ENCODE data around the gene DLL1.
A peak's percentile ranks its signal among the peaks of the same experiment; 100 is the strongest.

DLL1 gene

DNA sequence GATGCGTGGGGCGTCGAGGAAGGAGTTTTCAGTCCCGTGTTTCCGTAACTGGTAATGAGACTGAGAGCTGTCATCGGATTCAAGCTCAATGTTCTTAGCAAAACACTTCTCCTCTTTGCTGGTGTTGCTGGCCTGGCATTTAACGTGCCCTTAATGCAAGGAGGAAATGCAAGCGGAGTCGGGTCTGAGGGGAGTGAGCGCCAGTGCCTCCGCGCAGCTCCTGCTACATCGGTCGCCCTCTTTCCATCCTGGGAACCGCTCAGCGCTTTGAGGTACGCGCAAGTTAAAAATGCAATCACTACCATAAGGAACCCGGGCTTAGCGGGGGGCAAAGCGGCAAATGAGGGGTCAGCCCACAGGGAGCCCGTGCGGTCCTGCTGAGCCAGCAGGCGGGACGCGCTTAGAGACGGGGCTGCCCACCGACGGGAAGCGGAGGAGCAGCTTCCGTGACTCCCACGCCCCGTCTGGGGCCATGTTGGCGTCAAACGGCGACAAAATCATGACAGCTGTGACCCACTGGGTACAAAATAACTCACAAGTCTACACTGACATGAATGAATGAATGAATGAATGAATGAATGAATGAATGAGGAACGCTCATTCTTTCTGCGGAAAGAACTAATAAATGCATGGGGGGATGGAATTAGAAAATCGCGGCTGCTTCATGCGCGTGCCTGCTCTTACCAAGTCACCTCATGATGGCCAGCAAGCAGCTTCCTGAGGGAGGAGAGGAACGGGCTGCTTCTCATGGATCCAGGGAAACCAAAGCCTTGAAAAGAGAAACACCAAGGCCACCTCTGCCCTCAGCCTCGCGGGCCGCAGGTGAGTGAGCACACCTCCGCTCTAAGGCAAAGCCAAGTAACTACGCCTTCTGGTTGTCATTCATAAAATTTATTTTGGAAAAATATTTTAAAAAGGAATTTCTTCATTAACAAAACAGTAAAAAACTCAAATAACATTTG is 9.3 kb downstream of the DLL1 start:
- DNase-seq, result no peak

DNA sequence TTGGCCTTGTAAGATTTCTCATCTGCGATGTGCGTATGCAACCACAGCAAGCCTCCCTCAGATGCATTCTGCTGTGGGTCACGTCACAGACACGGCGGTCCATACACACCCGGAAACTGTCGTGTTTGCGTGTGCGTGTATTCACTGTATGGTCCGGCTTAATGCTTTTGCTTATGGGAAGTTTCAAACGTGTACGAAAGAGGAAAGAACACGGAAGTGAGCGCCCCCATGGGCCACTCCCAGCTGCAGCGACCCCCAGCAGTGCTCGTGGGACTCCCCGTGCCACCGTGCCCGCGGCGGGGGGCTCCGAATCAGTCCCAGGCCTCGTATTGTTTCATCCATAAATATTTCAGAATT is 10.2 kb downstream of the DLL1 start:
- no peak for DNase-seq

DNA sequence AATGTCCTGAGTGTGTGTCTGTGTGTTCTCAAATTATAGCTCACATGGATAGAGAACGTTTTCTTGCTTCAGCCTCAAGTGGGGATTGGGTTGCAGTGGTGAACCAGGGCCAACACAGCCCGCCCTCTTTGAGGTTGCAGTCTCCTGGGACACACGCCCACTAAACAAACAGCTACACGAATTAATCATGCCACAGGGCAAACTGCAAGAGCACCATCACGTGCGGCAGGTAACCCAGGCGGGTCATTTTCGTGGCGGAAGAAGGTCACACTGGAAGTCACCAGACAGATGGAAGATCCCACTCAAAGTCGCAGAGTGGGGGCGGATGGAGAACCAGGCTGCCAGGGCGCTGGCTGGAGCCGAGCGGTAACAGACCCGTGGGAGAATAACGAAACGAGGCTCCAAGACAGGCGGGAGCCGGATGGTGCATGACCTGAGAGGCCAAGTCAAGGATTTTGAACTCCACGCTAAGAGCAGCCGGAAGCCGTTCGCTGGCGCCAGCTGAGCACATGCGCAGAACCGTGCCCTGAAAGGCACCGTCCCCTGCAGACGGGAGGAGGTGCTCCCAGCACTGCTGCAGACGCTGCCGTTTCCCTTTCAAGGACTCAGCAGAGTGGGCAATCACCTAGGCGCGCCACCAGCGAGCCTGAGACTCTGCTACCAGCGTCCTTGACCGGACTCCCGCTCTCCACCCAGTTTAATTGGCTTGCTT is 10.7 kb downstream of the DLL1 start:
- DNase-seq, result peak in 2 of 4 experiments; percentile 11 to 26

DNA sequence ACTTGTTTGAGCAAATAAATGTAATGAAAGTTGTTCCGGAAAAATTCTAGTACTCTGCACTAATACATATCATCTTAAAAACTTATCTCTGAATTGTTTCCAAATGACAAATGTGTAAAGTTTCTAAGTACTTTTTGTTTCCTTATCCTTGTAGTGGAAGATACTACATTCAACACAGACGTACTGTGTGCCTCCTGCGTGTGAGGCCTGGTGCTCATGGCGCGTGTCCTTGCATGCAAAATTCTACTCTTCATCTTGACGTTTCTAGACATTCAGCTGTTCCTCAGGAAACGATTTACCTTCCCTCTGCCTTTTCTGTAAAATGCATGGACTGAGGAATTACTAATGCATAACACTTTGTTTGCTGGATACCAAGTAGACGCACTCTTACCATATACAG is 11.5 kb downstream of the DLL1 start:
- DNase-seq, result no peak

DNA sequence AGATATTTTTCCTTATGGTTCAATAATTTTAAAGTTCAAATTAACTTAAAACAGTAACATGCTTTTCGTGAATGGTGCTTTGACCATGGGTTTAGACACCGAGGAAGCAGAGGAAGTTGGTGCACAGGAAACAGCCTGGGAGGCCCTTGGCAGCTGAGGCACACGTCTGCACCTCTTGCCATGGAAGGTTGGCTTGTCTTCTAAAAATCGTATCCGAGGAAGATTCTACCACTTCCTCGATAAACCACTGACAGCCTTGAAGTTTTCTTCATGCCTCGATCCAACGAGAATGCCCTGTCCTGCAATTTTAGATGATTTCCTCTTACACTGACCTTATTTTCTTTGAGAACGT is 12.2 kb downstream of the DLL1 start:
- no peak for DNase-seq

DNA sequence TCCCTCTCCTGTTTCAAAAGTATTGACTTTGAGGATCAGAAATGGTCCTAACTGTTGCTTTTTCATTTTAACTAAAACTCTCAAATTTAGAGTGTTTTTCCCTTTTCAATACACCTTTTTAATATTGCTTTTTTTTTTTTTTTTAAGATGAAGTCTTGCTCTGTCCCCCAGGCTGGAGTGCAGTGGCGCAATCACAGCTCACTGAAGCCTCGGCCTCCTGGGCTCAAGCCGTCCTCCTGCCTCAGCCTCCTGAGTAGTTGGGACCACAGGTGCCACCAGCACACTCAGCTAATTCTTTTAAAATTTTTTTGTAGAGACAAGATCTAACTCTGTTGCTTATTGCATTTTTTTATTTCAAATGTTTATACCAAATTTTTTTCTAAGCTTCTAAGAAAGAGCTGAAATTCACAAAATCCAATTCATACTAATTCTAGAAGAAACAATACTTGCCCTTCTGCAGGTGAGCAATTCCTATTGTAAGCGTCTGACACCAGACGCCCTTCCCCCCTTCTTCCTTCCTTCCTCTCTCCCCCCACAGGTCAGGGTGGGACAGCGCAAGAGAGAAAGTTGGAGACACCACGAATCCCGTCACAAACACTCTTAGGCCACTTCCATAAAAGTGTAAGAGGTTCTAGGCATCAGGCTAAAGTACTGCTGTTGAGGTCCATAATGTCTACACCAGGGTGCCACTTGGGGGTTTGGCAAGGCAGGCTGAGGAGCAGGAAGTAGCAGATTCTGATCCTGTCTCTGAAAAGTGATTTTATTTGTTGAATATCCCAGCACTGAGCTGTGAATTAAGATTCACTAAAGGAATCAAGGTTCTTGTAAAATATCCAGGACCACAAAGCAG is 12.8 kb downstream of the DLL1 start:
- DNase-seq, result no peak

DNA sequence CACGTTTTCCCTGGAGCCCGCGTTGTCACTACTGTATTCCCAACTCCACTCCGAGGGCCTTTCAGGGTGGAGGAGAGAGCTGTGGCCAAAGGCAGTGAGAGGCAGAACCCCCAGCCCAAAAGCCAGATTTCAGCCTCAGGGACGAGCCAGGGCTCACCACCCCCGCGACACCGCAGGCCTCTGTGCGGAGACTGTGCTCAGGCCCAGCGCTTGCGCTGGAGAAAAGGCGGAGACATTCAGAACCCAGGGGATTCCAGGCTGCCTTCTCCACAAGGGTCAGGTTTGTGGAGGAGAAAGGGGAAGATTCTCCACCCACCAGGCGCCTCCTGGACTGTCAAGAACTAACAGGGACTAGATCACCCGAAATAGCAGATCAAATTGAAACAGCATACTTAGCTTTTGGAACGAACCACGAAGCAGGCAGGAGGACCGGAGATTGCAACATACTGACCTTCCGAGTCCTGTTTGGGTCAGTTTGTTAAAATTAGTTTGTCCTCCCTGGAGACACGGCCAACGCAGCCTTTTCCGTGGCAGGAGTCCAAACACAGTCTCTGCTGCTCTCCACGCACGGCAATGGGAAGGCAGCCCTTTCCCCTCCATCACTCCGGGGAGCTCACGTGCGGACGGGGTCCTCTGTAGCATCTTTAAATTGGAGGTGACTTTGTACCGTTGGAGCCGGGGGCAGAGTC is 14.4 kb downstream of the DLL1 start:
- no peak for DNase-seq

DNA sequence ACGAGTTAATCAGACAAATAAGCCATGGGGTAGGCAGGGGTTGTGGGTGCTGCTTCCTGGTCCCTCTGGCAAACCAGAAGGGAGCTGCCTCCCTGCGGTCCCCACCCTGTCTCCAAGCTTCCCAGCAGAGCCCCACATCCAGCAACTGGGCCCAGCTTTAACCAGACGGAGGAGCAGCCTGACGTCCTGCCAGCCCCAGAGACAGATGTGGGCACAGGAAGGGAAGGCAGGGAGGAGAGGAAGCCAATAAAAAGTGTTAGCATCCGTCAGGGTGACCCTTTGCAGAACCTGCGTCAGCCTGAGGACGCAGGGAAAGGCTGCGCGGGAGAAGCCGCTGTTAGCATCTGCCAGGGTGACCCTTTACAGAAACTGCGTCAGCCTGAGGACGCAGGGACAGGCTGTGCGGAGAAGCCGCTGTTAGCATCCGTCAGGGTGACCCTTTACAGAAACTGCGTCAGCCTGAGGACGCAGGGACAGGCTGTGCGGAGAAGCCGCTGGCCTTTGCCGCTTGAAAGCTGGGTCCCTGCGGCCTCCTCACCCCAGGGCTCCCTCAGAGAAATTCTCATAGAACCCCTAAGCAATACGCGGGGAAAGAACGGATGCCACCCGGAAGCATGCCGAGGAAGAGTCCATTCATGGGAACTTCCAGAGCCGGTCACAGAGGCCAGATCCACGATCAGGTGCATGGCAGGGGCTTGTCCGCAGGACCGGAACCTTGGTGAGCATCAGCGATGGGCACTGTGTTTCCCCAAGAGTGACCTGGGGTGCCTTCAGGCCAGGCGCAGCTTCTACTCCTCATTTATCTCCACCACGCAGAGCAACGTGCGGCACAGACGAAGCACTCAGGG is 15.9 kb downstream of the DLL1 start:
- DNase-seq, result no peak

DNA sequence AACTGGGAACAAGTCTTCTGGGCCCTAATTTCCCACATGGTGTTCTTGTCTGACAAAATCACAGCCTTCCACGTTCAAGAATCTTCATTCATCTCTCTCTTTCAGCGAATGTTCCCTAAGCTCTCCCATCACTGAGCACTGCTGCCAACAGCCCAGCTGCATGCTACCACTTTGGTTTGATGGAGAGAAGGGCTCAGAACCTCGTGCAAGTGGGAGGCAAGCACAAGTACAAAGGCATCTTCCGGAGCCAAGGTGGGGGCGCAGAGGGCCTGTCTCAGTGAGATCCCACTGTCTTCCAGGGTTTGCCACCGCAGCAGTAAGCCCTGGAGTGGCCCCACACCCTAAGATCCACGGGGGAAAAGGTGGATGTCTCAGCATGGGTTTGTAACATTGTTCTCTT is 17.2 kb downstream of the DLL1 start:
- DNase-seq, result no peak

DNA sequence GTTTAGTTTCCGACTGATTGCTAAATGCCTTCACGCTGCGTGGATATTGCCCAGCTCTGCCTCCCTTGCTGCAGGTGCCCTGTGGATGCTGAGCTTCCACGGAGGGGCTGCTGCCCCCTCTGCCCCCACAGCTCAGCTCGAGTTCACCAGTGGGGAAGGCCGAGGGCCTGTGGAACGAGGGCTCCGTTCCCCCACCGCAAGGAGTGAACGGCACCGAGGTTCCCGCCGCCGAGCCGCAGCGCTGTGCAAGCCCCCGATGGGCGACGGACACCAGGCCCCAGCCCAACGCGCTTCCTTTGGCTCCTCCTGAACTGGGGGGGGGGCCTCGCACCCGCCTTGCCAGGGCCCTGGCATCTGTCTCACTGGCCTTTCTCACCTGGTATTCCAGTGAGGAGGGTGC is 17.7 kb downstream of the DLL1 start:
- DNase-seq, result no peak

DNA sequence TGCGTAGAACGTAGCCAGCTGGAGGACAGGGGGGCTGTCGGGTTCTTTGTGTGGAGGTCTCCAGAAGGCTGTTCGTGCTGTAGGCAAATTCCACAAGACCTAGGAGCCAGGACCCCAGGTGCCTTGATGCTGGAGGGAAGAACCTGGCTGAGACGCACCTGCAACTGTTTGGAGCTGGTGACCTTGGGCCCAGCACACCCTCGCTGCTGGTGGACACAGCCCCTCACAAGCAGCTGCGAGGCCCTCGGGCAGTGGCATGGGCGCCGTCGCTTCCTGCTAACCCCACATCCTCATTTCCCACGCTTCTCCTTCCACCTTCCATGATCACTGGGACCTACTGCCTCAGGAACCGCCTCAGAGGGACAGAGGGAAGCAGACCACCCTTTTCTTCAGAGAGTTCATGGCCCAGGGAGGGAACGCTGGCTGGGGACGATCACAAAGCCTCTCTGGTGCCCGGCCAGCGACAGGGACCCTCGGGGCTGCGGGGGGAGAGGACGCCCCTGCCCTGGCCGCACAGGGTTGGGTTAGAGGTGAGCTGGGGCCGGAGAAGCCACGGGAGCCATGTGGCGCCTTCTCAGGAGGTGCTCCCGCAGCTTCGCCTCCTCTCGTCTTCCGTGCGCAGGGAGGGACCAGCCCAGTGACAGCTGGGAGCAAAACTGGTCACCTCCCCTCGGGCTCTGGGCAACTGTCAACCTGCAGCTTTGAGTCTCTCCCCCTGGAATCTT is 18.4 kb downstream of the DLL1 start:
- DNase-seq, result no peak

DNA sequence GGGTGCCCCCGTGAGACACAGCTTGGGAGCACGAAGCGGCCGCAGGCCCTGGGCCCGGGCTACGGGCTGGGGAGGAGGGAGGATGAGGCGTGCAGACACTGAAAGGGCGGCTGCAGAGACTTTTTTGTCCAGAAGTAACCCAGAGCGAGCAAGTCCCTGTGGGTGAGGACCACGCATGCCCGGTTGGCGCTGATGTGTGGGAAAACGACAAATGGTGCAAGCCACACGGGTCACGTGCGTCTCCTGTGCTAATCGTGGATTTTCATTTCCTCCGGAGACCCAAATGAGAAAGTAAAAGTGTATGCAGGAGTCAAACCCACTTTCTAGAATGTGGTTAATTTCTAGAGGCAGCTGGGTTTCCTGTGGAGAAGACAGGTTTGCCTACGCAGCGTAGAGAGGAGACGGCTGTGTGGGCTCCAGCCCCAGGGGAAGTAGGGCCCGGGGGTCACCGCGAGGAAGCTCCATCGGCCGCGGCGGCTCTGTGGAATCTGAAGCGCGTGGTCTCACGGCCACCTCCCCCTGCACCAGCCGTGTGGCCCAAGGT is 19.0 kb downstream of the DLL1 start:
- peak in 2 of 4 experiments; percentile 41 to 42 for DNase-seq

DNA sequence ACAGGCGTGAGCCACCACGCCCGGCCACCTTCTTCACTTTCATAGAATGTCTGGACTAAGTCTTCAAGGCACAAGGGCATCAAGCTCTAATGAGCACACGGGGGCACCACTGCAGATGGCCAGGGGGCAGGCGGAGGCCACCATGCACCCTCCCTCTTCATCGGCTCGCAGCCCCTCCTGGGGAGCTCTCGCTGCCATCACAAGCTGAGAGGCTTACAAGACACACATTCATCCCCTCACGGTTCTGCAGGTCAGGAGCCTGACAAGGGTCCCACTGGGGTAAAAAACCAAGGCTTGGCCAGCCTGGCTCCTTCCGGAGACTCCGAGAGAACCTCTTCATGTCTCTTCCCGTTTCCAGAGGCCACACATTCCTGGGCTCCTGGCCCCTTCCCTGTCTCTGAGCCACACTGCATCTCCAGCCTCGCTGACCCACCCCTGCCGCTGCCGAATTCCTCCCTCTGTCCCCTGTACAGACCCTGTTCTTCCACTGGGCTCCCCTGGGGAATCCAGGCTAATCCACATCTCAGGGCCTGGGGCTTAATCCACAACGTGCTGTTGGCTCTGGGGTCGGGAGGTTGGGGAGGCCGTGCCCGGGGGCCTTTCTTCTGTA is 19.8 kb downstream of the DLL1 start:
- DNase-seq, result no peak

DNA sequence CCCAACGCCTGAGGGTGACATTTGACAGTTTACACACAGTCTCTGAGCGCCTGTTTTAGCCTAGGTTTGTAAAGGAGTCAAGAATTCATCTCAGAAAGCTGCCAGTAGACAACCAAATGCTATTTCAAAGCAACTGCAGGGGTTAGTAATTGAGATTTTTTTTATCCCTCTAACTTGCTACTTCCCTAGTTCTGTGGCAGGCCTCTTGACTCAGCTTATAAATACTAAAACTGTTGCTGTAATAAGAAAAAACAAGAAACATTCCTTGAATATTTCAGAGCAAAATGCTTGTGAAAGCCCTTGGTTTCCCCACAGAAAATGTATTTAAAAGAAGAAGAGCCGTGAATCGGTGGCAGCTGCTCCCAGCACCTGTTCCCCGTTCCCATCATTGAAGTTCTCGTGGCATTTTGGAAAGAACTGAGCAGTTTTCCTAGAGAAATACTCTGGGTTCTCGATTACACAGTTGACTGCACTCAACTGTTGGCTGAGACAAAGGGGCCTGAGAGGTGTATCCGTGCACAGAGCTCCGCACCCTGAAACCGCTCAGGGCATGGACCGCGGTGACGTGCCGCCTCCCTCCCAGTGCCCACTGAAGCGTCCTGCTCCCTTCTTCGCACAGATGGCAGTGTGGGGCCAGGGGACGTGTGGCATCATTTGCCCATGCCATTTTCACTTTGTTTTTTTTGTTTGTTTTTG is 20.9 kb downstream of the DLL1 start:
- no peak for DNase-seq

DNA sequence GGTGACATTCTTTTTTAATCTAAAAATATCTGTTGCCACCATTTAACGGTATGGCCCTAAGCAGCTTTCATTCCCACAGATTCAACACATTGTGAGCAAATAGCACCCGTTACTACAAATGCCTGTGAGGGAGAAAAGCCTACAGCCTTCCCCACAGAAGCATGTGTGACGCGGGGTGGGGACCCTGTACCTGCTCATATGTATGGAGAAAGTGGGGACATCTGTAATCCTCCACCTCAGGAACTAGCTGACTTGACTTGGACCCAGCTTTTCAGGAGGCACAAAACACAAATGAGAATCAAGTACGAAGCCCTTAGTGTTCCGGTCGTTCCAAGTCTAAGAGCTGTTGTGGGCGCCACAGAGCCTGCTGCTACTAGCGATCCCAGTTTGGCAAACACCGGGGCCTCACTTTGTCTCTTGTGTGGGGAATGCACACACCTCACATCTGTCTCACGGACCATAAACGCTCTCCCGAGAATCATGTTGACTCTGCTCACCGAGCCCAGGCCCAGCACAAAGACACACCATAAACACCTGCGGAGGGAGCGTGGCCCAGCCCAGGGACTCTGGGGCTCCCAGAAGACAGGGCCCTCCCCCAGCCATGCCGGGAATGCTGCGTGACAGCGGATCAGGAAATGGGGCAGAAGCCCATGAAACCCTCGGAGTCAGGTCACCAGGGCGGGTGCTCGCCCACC is 21.6 kb downstream of the DLL1 start:
- no peak for DNase-seq

DNA sequence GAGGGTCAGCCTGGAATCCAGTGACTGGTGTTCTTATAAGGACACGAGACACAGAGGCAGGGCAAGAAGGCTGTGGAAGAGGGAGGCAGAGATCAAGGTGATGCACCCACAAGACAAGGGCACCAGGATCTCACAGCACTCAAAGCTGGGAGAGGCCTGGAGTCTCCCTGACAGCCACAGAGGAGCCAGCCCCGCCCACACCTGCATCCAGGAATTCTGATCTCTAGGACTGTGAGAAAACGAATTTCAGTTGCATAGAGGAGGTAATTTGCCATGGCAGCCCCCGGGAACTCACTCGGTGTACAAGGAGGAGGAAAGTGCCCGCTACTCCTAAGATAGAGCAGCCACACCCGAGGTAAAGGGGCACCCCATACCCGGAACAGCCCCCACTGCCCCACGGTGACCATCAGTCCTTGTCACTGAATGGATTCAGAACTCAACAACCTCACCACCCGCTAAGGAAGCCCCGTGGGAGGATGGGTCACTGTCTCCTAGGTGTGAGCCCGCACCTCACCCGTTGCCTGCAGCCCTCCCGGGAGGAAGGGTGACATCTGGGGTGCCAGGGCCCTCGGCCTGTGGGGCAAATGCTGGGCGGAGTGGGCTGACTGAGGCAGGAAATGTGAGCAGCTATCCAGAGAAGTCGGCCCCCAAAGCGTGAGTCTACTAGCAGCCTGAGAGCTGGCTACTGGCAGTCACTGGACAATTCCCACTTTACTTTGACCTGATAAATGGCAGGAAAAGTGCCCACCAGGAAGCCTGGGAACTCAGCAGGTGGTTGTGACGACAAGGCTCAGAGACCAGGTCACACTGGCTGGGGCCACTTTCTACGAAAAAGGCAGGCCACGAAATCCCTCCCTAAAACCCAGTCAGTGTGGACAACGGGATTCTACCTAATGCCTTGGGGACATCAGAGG is 22.4 kb downstream of the DLL1 start:
- DNase-seq, result no peak

DNA sequence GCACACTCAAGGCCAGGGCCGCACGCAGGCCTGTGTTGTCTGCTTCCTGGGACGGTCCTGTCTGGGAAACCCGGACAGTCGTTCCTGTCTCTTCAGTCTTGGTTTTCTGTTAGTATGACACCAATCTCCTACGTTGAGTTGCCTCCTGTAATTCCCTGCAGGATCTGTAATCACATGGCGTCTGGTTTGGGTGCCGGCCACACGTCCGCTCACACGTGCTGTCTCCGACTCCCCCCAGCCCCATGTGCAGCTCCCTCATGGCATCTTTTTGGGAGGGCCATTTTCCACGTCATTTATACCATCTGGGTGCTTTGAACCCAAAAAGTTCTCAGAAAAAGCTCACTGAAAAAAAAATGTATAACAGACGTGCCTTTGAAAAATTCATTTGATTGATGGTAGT is 23.2 kb downstream of the DLL1 start:
- no peak for DNase-seq

All from activated CD4-positive, CD25-positive, alpha-beta regulatory T cell (primary cell).